Measurements from ENCODE around the gene SLC19A1.

The SLC19A1 gene

GRCh38 chr21:45468051-45468970, 73.9 kb downstream of the SLC19A1 start:
- no peak for TF ChIP-seq CTCF (IDR thresholded peaks at IDR 0.05; ENCODE audit: low read depth, low read length)
- DNase-seq (ENCODE audit: low read depth in 2 of 2), result no peak
- H3K4me3 ChIP-seq (replicated peaks in 1 of 2; ENCODE audit: low read depth in 2 of 2, low read length in 2 of 2), result no peak overlapping the region

GRCh38 chr21:45467221-45467779, 74.9 kb downstream of the SLC19A1 start:
- no peak for TF ChIP-seq CTCF (IDR thresholded peaks at IDR 0.05; ENCODE audit: low read depth, low read length)
- no peak for DNase-seq (ENCODE audit: low read depth in 2 of 2)
- H3K4me3 ChIP-seq (replicated peaks in 1 of 2; ENCODE audit: low read depth in 2 of 2, low read length in 2 of 2), result no peak overlapping the region

- DNase-seq (ENCODE audit: low read depth in 2 of 2), result no peak
- no peak overlapping the region for H3K4me3 ChIP-seq (replicated peaks in 1 of 2; ENCODE audit: low read depth in 2 of 2, low read length in 2 of 2)
- TF ChIP-seq CTCF (IDR thresholded peaks at IDR 0.05; ENCODE audit: low read depth, low read length), result no peak
Observed at GRCh38 chr21:45466330-45467220, 75.7 kb downstream of the SLC19A1 start.

- DNase-seq (ENCODE audit: low read depth in 2 of 2), result no peak
- no peak overlapping the region for H3K4me3 ChIP-seq (replicated peaks in 1 of 2; ENCODE audit: low read depth in 2 of 2, low read length in 2 of 2)
- TF ChIP-seq CTCF (IDR thresholded peaks at IDR 0.05; ENCODE audit: low read depth, low read length), result no peak
Observed at GRCh38 chr21:45465611-45466329, 76.5 kb downstream of the SLC19A1 start.

- no peak for TF ChIP-seq CTCF (IDR thresholded peaks at IDR 0.05; ENCODE audit: low read depth, low read length)
- no peak for DNase-seq (ENCODE audit: low read depth in 2 of 2)
Observed at GRCh38 chr21:45465105-45465504, 77.1 kb downstream of the SLC19A1 start.

GRCh38 chr21:45464309-45464708, 77.9 kb downstream of the SLC19A1 start:
- TF ChIP-seq CTCF (IDR thresholded peaks at IDR 0.05; ENCODE audit: low read depth, low read length), result no peak
- DNase-seq (ENCODE audit: low read depth in 2 of 2), result no peak
- H3K4me3 ChIP-seq (replicated peaks in 1 of 2; ENCODE audit: low read depth in 2 of 2, low read length in 2 of 2), result no peak overlapping the region

More at GRCh38 chr21:45465105-45465504, 77.1 kb downstream of the SLC19A1 start:
- no peak overlapping the region for H3K4me3 ChIP-seq (replicated peaks in 1 of 2; ENCODE audit: low read depth in 2 of 2, low read length in 2 of 2)
